ENCODE data around the gene OR51B4. TPM values are rescaled to one million over a fixed set of nuclear protein-coding genes. Genes with fewer than 3 reads are reported as not detected.

OR51B4 gene
- total and polyA plus RNA-seq, 2 of the 13 experiments (the other 11 are each of a cell fraction or from before 2014, with no cell fraction given): 0.11 to 0.33 TPM

DNA sequence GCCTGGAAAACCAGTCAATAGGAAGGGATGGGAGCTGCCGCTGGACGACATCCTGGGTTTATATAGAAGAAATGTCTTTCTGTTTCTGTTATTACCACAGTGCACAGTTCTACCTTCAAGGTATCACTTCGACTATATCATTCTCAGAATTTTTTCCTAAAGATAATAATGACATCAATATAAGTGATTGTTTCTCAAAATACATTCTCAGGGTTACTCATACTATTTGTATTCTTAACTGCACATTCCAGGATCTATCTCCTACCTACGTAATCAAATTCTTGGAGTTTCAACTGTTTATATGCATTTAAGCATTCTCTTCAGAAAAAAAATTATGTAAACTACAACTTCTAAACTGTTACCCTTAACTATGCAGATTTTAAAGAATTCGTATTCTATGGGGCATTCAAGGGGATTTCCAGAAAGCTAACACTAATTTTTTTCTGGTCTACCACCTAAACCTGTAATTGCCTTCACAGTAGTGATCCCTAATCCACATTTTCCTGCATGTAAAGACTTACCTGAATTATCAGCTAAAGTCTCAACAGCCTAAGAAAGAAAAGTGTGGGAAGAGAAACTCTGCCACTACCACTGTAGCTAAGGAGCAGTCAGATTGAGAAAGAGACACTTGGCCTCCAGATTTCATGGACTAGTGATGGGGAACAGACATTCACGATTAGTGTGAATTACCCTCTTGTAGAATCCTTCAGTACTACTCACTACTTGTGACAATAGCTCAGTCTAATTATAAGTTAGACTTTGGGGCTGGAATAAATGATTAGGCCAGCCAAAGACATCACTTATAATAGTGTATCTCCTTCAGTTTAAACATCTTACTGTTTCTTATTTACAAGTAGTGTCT, 42.0 kb upstream of the OR51B4 start, which contains the start of gene OR51B5:
TSS of gene OR51B5 (minus strand) at position 51 of the 862 bp plus-strand sequence. CDS start at position 51, 0 bp downstream.
- FAIRE-seq: no peak
- ATAC-seq: no peak
- H4K20me1 ChIP-seq (ENCODE audit: insufficient read depth, low read length): no peaks in the 10 kb centered on the region
- H3K36me3 ChIP-seq (replicated peaks in 1 of 2; ENCODE audit: control insufficient read depth in 1 of 2, insufficient read depth in 2 of 2, low read length in 2 of 2): no peaks in the 10 kb centered on the region
- no peak within 1 kb of the TSS for H2AFZ ChIP-seq (ENCODE audit: low read length)
- ChIA-PET POLR2A (no interaction called here), CTCF (ENCODE audit: low intra/inter-chr PET ratio, low total read pairs) (no interaction called here)
- no peak within 1 kb of the TSS for H3K27ac ChIP-seq (ENCODE audit: extremely low read length, insufficient read depth, low read length)
- no peaks in the 10 kb centered on the region for H3K9me3 ChIP-seq (ENCODE audit: low read length)
- intact Hi-C loops (cut with micrococcal nuclease; ENCODE audit: unreplicated experiment) (no loop called here), in situ Hi-C loops (cut with HindIII; ENCODE audit: extremely low pct_ligation_motif_present, low pct_unique_long_range_greater_than_20kb) (no loop called here)
- no peaks in the 10 kb centered on the region for H3K4me1 ChIP-seq (ENCODE audit: insufficient read depth, low read length)
- no TSS peak for BruUV-seq (replicated peaks)
- H3K79me2 ChIP-seq (ENCODE audit: insufficient read depth, low read length): no peaks in the 10 kb centered on the region
- TF ChIP-seq FOXO1 (CRISPR knock-in tag; IDR thresholded peaks at IDR 0.05) (no peak), RNF2 (conservative IDR thresholded peaks at IDR 0.05; ENCODE audit: low read depth) (no peak), ZFX (CRISPR knock-in tag; IDR thresholded peaks at IDR 0.05; ENCODE audit: low read depth) (no peak), ZNF761 (CRISPR knock-in tag; conservative IDR thresholded peaks at IDR 0.05) (no peak), FOXK1 (CRISPR knock-in tag; IDR thresholded peaks at IDR 0.05; ENCODE audit: borderline replicate concordance, low read depth) (no peak), KLF12 (CRISPR knock-in tag; IDR thresholded peaks at IDR 0.05; ENCODE audit: borderline replicate concordance) (no peak), PHF21A (CRISPR knock-in tag; IDR thresholded peaks at IDR 0.05) (no peak), SNAPC2 (CRISPR knock-in tag; IDR thresholded peaks at IDR 0.05) (no peak), ZNF121 (CRISPR knock-in tag; IDR thresholded peaks at IDR 0.05) (no peak), ZFY (CRISPR knock-in tag; IDR thresholded peaks at IDR 0.05) (no peak)
- TF ChIP-seq, protein P1, sequence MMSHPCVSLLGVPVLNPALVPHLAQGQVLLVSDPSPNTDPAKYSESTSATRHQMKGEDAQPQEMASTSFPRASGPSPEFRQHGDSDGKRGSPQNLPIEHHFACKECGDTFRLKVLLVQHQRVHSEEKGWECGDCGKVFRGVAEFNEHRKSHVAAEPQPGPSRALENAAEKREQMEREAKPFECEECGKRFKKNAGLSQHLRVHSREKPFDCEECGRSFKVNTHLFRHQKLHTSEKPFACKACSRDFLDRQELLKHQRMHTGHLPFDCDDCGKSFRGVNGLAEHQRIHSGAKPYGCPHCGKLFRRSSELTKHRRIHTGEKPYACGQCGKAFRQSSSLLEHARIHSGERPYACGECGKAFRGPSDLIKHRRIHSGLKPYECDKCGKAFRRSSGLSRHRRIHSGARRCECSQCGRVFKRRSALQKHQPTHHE (CRISPR knock-in tag; IDR thresholded peaks at IDR 0.05; ENCODE audit: borderline replicate concordance): no peak
- H3K27me3 ChIP-seq (ENCODE audit: control insufficient read depth in 1 of 2, insufficient read depth in 2 of 2, low read length in 2 of 2): no peaks in the 10 kb centered on the region
- H3K9ac ChIP-seq (ENCODE audit: insufficient read depth, low read depth, low read length): no peak within 1 kb of the TSS
- DNase-seq (ENCODE audit: low spot score): no peak
- H3K4me3 ChIP-seq (replicated peaks in 1 of 3; ENCODE audit: insufficient read depth in 1 of 3, low read depth in 2 of 3, low read length in 3 of 3): no peak within 1 kb of the TSS
- WGBS (ENCODE audit: low lambda C conversion rate): 3% methylated on average over 6 of the region's 6 CpGs
- H3K4me2 ChIP-seq (ENCODE audit: low read depth, low read length): no peak within 1 kb of the TSS

Measured in HepG2 (cell line).